Measurements from ENCODE around the gene RGL2. TPM values are rescaled to one million over a fixed set of nuclear protein-coding genes. Genes with fewer than 3 reads are reported as not detected.
"Not testable (repeated sequence)": the region's sequence is repeated elsewhere in the genome, so short reads cannot be mapped to it uniquely, and the experiment has no call there.

Gene RGL2
- total and polyA plus RNA-seq, 2 of the 4 experiments (the other 2 are of a cell fraction), result 4.1 to 26.9 TPM

- TF ChIP-seq RCOR1 (IDR thresholded peaks at IDR 0.05; ENCODE audit: insufficient replicate concordance, low read length) (no peak), RAD21 (IDR thresholded peaks at IDR 0.05; ENCODE audit: low read length) (no peak), POLR2A (IDR thresholded peaks at IDR 0.05; ENCODE audit: low read depth, low read length) (no peak), ELK1 (IDR thresholded peaks at IDR 0.05; ENCODE audit: borderline replicate concordance, low read depth, low read length) (no peak), NFE2L2 (IDR thresholded peaks at IDR 0.05; ENCODE audit: low read depth, low read length) (no peak), MAFK (IDR thresholded peaks at IDR 0.05; ENCODE audit: low read depth, low read length) (no peak)
Observed at GRCh38 chr6:33343953-33344611, 45.3 kb upstream of the RGL2 start (continued).

GRCh38 chr6:33343606-33343952 lies 44.8 kb upstream of the RGL2 start:
- H3K56ac ChIP-seq (ENCODE audit: extremely low read depth, insufficient read depth, low read length); DNase-seq; H3K36me3 ChIP-seq (ENCODE audit: control insufficient read depth, insufficient read depth, low read length); in situ Hi-C loops (cut with MboI; ENCODE audit: low sequenced_read_pairs); H3K4me3 ChIP-seq (ENCODE audit: insufficient read depth, low read depth, low read length); H2AFZ ChIP-seq (replicated peaks; ENCODE audit: low read length, poor library complexity); CTCF ChIA-PET; H3K18ac ChIP-seq (ENCODE audit: low read depth, low read length); dilution Hi-C loops (cut with HindIII; ENCODE audit: low sequenced_read_pairs, unreplicated experiment); H2BK120ac ChIP-seq (ENCODE audit: low read depth, low read length); intact Hi-C loops (cut with micrococcal nuclease); H3K4ac ChIP-seq (ENCODE audit: low read depth, low read length); H4K20me1 ChIP-seq (ENCODE audit: insufficient read depth, low read length); H3K9me3 ChIP-seq (ENCODE audit: control insufficient read depth, insufficient read depth, low read length); H3K79me1 ChIP-seq (ENCODE audit: low read depth in 1 of 2, low read length in 2 of 2); H3K9me1 ChIP-seq (ENCODE audit: insufficient read depth, low read length); H4K5ac ChIP-seq (ENCODE audit: low read depth, low read length); H3K4me2 ChIP-seq (ENCODE audit: low read depth, low read length); H3K27ac ChIP-seq (ENCODE audit: insufficient read depth, low read length); H4K8ac ChIP-seq (ENCODE audit: low read depth in 2 of 2, low read length in 2 of 2); H3K14ac ChIP-seq (replicated peaks; ENCODE audit: low read depth, low read length); H2AK5ac ChIP-seq (ENCODE audit: low read depth, low read length); H3K9ac ChIP-seq (ENCODE audit: low read depth, low read length); H2BK20ac ChIP-seq (ENCODE audit: low read depth, low read length); H2BK15ac ChIP-seq (ENCODE audit: low read depth, low read length); POLR2A ChIA-PET (ENCODE audit: unreplicated experiment); H3K4me1 ChIP-seq (ENCODE audit: control insufficient read depth, insufficient read depth, low read length); H2BK5ac ChIP-seq (ENCODE audit: low read depth, low read length, poor library complexity, severe bottlenecking); BruUV-seq (replicated peaks); H3K23ac ChIP-seq (ENCODE audit: low read depth, low read length); H2AK9ac ChIP-seq (replicated peaks; ENCODE audit: low read depth, low read length, poor library complexity); H4K91ac ChIP-seq (ENCODE audit: insufficient read depth, low read depth, low read length); H3K27me3 ChIP-seq (ENCODE audit: control insufficient read depth, insufficient read depth, low read length); ATAC-seq (ENCODE audit: low read depth): not testable (repeated sequence)
- WGBS, 2 experiments (ENCODE audit: extremely low coverage in 2 of 2, insufficient read length in 1 of 2), result no CpG with 5 or more reads among the region's 7 CpGs

Measured in IMR-90 (cell line).